ENCODE measurements around the gene DACT3. TPM values are rescaled to one million over a fixed set of nuclear protein-coding genes. Genes with fewer than 3 reads are reported as not detected.

Gene DACT3
- total and polyA plus RNA-seq, 2 of the 4 experiments (the other 2 are of a cell fraction), result 1.6 to 4.9 TPM

GRCh38 chr19:46621191-46622117, 39.5 kb downstream of the DACT3 start:
- Histone ChIP-seq H3K4ac (ENCODE audit: low read depth, low read length) (peak overlapping the region; percentile 73), H2AK5ac (ENCODE audit: low read depth, low read length) (peak overlapping the region; percentile 88)
- TF ChIP-seq, protein P1, sequence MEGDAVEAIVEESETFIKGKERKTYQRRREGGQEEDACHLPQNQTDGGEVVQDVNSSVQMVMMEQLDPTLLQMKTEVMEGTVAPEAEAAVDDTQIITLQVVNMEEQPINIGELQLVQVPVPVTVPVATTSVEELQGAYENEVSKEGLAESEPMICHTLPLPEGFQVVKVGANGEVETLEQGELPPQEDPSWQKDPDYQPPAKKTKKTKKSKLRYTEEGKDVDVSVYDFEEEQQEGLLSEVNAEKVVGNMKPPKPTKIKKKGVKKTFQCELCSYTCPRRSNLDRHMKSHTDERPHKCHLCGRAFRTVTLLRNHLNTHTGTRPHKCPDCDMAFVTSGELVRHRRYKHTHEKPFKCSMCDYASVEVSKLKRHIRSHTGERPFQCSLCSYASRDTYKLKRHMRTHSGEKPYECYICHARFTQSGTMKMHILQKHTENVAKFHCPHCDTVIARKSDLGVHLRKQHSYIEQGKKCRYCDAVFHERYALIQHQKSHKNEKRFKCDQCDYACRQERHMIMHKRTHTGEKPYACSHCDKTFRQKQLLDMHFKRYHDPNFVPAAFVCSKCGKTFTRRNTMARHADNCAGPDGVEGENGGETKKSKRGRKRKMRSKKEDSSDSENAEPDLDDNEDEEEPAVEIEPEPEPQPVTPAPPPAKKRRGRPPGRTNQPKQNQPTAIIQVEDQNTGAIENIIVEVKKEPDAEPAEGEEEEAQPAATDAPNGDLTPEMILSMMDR (conservative IDR thresholded peaks at IDR 0.05; ENCODE audit: low read depth, low read length), result no peak
- TF ChIP-seq SMC3 (IDR thresholded peaks at IDR 0.05; ENCODE audit: low read depth, low read length) (no peak), BHLHE40 (IDR thresholded peaks at IDR 0.05; ENCODE audit: low read depth, low read length) (no peak), RFX5 (IDR thresholded peaks at IDR 0.05; ENCODE audit: low read depth, low read length) (no peak), POLR2A (IDR thresholded peaks at IDR 0.05; ENCODE audit: low read depth, low read length) (no peak), MXI1 (IDR thresholded peaks at IDR 0.05; ENCODE audit: borderline replicate concordance, low read depth, low read length) (no peak), NFE2L2 (IDR thresholded peaks at IDR 0.05; ENCODE audit: low read depth, low read length) (no peak), RCOR1 (IDR thresholded peaks at IDR 0.05; ENCODE audit: insufficient replicate concordance, low read length) (no peak), CHD1 (IDR thresholded peaks at IDR 0.05; ENCODE audit: low read depth, low read length) (no peak), FOS (IDR thresholded peaks at IDR 0.05; ENCODE audit: low read depth, low read length) (no peak), ELK1 (IDR thresholded peaks at IDR 0.05; ENCODE audit: borderline replicate concordance, low read depth, low read length) (no peak), MAFK (IDR thresholded peaks at IDR 0.05; ENCODE audit: low read depth, low read length) (no peak), CEBPB (IDR thresholded peaks at IDR 0.05; ENCODE audit: low read depth, low read length) (no peak), RAD21 (IDR thresholded peaks at IDR 0.05; ENCODE audit: low read length) (no peak), MAZ (IDR thresholded peaks at IDR 0.05; ENCODE audit: borderline replicate concordance, low read depth, low read length) (no peak)

More at GRCh38 chr19:46621191-46622117, 39.5 kb downstream of the DACT3 start:
- no TSS peak for BruUV-seq (replicated peaks)
- 49% methylated on average over 14 of the region's 32 CpGs; no CpG with 5 or more reads in 1 of the 2 experiments for WGBS, 2 experiments (ENCODE audit: extremely low coverage in 2 of 2, insufficient read length in 1 of 2)
- Histone ChIP-seq H4K8ac (ENCODE audit: low read depth in 2 of 2, low read length in 2 of 2) (peak overlapping the region; percentile 11 to 25; a peak in 2 of 4 replicates), H3K27ac (ENCODE audit: insufficient read depth, low read length) (peak overlapping the region; percentile 51), H2AK9ac (replicated peaks; ENCODE audit: low read depth, low read length, poor library complexity) (peak overlapping the region; percentile 4), H3K56ac (ENCODE audit: extremely low read depth, insufficient read depth, low read length) (no peak overlapping the region), H3K14ac (replicated peaks; ENCODE audit: low read depth, low read length) (peak overlapping the region; percentile 48), H4K5ac (ENCODE audit: low read depth, low read length) (peak overlapping the region; percentile 13), H3K9me3 (ENCODE audit: control insufficient read depth, insufficient read depth, low read length) (no peaks in the 10 kb centered on the region), H2BK15ac (ENCODE audit: low read depth, low read length) (peak overlapping the region; percentile 50; the same call in 2 of the 3 replicates), H2BK5ac (ENCODE audit: low read depth, low read length, poor library complexity, severe bottlenecking) (peak overlapping the region; percentile 37), H3K79me1 (ENCODE audit: low read depth in 1 of 2, low read length in 2 of 2) (peaks cover 0 to 23% of the 10 kb centered on the region in 2 experiments; a peak in 1 of 4 replicates), H3K9me1 (ENCODE audit: insufficient read depth, low read length) (peaks cover 28% of the 10 kb centered on the region), H3K4me3 (ENCODE audit: insufficient read depth, low read depth, low read length) (no peak overlapping the region), H3K4me2 (ENCODE audit: low read depth, low read length) (peak overlapping the region; percentile 62), H3K36me3 (ENCODE audit: control insufficient read depth, insufficient read depth, low read length) (no peaks in the 10 kb centered on the region), H2BK20ac (ENCODE audit: low read depth, low read length) (peak overlapping the region; percentile 50; the same call in 1 of the 2 replicates), H3K23ac (ENCODE audit: low read depth, low read length) (peak overlapping the region; percentile 8; the same call in 1 of the 2 replicates), H3K18ac (ENCODE audit: low read depth, low read length) (peak overlapping the region; percentile 36), H4K91ac (ENCODE audit: insufficient read depth, low read depth, low read length) (peak overlapping the region; percentile 38; the same call in 1 of the 2 replicates), H3K9ac (ENCODE audit: low read depth, low read length) (peak overlapping the region; percentile 35; the same call in 1 of the 2 replicates), H3K4me1 (ENCODE audit: control insufficient read depth, insufficient read depth, low read length) (peaks cover 46% of the 10 kb centered on the region), H3K27me3 (ENCODE audit: control insufficient read depth, insufficient read depth, low read length) (no peaks in the 10 kb centered on the region), H4K20me1 (ENCODE audit: insufficient read depth, low read length) (peaks cover 14% of the 10 kb centered on the region), H2AFZ (replicated peaks; ENCODE audit: low read length, poor library complexity) (peak overlapping the region; percentile 86), H2BK120ac (ENCODE audit: low read depth, low read length) (peak overlapping the region; percentile 72)
- intact Hi-C loops (cut with micrococcal nuclease), result no loop called here
- no peak for ATAC-seq (ENCODE audit: low read depth)
- ChIA-PET POLR2A (ENCODE audit: unreplicated experiment) (no interaction called here), CTCF (interaction anchor here (0.5 kb wide), 1 partner anchor 251 kb away, joined by 5 read pairs; no protein-coding TSS in a partner anchor)
- in situ Hi-C loops (cut with MboI; ENCODE audit: low sequenced_read_pairs), result no loop called here
- peak; percentile 11 for DNase-seq
- dilution Hi-C loops (cut with HindIII; ENCODE audit: low sequenced_read_pairs, unreplicated experiment), result no loop called here
